ENCODE measurements around the gene NEO1.

The NEO1 gene

DNA sequence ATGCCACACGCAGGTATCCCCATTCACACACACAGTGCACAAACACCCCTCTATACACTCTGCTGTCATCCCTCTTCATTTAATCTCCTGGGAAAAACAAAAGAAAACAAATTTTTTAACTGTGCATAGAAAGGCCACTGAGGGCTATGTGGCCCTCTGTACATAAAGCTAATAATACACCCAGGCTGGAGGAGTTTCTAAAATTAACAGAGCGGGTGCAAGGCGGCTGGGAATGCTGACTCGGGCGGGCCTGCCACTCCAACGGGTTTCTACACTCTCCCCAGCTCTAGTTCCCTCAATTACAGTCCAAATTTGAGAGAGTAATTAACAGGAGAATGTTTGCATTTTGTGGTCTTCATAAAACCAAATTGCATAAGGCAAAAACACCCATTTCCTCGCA lies 293.4 kb downstream of the NEO1 start:
- DNase-seq (ENCODE audit: low read depth in 1 of 2, low spot score in 1 of 2), result no peak

GRCh38 chr15:73346735-73347312 lies 294.6 kb downstream of the NEO1 start:
- DNase-seq (ENCODE audit: low read depth in 1 of 2, low spot score in 1 of 2), result peak; percentile 7 to 30

GRCh38 chr15:73349191-73349590 lies 296.9 kb downstream of the NEO1 start:
- no peak for DNase-seq (ENCODE audit: low read depth in 1 of 2, low spot score in 1 of 2)

DNA sequence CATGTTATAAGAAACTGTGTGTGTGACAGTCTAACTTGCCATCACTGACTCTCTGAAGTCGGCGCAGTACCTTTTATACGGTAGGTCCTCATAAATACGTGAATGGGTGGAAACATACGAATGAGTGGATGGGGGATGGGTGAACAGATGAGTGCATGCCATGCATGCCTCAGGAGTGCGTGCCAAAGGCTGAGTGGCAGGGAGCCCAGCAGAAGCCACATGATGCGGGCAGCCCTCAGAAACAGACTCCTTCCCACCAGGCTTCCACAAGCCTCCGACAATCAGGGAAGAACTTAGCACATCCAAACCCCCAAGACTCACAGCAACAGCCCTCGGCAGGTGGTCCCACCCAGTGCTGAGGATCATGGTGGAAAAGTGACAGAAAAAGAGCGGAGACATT lies 299.8 kb downstream of the NEO1 start:
- DNase-seq (ENCODE audit: low read depth in 1 of 2, low spot score in 1 of 2), result no peak

- DNase-seq (ENCODE audit: low read depth in 1 of 2, low spot score in 1 of 2), result no peak
These were observed 301.5 kb downstream of the NEO1 start for GRCh38 chr15:73353734-73354133.

DNA sequence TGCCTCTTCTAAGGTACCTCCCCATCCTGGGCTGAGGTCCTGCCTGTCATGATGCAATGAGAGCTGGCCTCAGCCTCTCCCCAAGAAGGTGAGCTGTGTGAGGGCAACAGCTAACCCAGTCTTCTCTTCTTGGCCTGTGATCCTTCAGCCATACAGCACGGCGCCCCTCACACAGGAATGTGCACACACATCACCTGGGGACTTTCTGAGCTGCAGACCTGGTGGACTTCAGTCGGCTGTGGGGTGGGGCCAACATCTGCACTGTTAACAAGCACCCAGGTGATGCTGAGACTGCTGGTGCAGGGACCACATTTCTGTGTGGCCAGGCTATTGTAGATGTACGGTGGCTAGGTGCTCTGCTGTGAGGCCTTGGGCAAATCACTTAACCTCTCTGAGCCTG lies 302.0 kb downstream of the NEO1 start:
- no peak for DNase-seq (ENCODE audit: low read depth in 1 of 2, low spot score in 1 of 2)

Data from stimulated activated CD4-positive, alpha-beta T cell treated with anti-CD3 and anti-CD28 coated beads, Interleukin-15, amount 100 ng/mL, for 1 hour (primary cell).